Neural cell (in vitro differentiated cells): ENCODE results near the gene SCUBE2. TPM values are rescaled to one million over a fixed set of nuclear protein-coding genes. Genes with fewer than 3 reads are reported as not detected.

Source experiments
- H2AFZ ChIP-seq: fragments of 200-600, 300-800 bp; sonication (generic), shearing (Covaris generic); 2 replicates; pipeline ENCODE4 v1.6.0; 2014; ENCODE audit warnings: low read depth, mild to moderate bottlenecking, antibody characterized with exemption, low read length, moderate library complexity
- H3F3A ChIP-seq: fragments of 200-600 bp; shearing (Covaris generic); 2 replicates; pipeline ENCODE4 v1.6.1; 2016; ENCODE audit warnings: mild to moderate bottlenecking, moderate library complexity, mixed read lengths, antibody characterized with exemption, low read length; ENCODE audit not compliant: insufficient read depth, poor library complexity, severe bottlenecking
- H3K27ac ChIP-seq: fragments of 200-600, 300-800 bp; sonication (generic), shearing (Covaris generic); 2 replicates; pipeline ENCODE4 v1.5.1; 2014; ENCODE audit warnings: mild to moderate bottlenecking, low read length, moderate library complexity
- H3K27me3 ChIP-seq: fragments of 300-800, 200-600 bp; sonication (generic), shearing (Covaris generic); 2 replicates; pipeline ENCODE4 v1.6.0; 2014; ENCODE audit warnings: mild to moderate bottlenecking, low read depth, low read length, moderate library complexity; ENCODE audit not compliant: insufficient read depth
- H3K36me3 ChIP-seq: fragments of 300-800, 200-600 bp; sonication (generic), shearing (Covaris generic); 2 replicates; pipeline ENCODE4 v1.5.1; 2014; ENCODE audit warnings: mild to moderate bottlenecking, antibody characterized with exemption, low read length, moderate library complexity; ENCODE audit not compliant: insufficient read depth
- H3K4me2 ChIP-seq: fragments of 300-800, 200-600 bp; sonication (generic), shearing (Covaris generic); 2 replicates; pipeline ENCODE4 v1.6.0; 2014; ENCODE audit warnings: mild to moderate bottlenecking, low read length
- H3K4me3 ChIP-seq: fragments of 300-800, 200-600 bp; sonication (generic), shearing (Covaris generic); 2 replicates; pipeline ENCODE4 v1.5.1; 2014; ENCODE audit warnings: mild to moderate bottlenecking, low read length, moderate library complexity
- H3K79me2 ChIP-seq: fragments of 200-600 bp; shearing (Covaris generic); replicated peaks from 2 replicates; pipeline ENCODE4 v1.6.0; 2014; ENCODE audit warnings: mild to moderate bottlenecking, low read length, moderate library complexity; ENCODE audit not compliant: insufficient read depth
- H3K9ac ChIP-seq: fragments of 300-800, 200-600 bp; sonication (generic), shearing (Covaris generic); 2 replicates; pipeline ENCODE4 v1.6.1; 2016; ENCODE audit warnings: mild to moderate bottlenecking, low read length, mixed read lengths
- H3K9me2 ChIP-seq: fragments of 200-600 bp; shearing (Covaris generic); 2 replicates; pipeline ENCODE4 v1.6.1; 2016; ENCODE audit warnings: mild to moderate bottlenecking, low read length, mixed read lengths; ENCODE audit not compliant: insufficient read depth
- H3K9me3 ChIP-seq: fragments of 200-600, 300-800 bp; sonication (generic), shearing (Covaris generic); 2 replicates; pipeline ENCODE4 v1.6.1; 2016; ENCODE audit warnings: mild to moderate bottlenecking, mixed run types, low read length, moderate library complexity, mixed read lengths
- H4K20me1 ChIP-seq: fragments of 200-600 bp; shearing (Covaris generic); 2 replicates; pipeline ENCODE4 v1.6.1; 2016; ENCODE audit warnings: mild to moderate bottlenecking, mixed run types; ENCODE audit not compliant: insufficient read depth
- EP300 ChIP-seq: fragments of 450-650 bp; conservative IDR thresholded peaks from 2 replicates; pipeline ENCODE4 v1.6.1; 2014; ENCODE audit warnings: antibody characterized with exemption, mild to moderate bottlenecking, moderate library complexity; ENCODE audit not compliant: poor library complexity, severe bottlenecking
- EZH2 ChIP-seq: fragments of 200-600, 300-800 bp; shearing (Covaris generic), sonication (generic); IDR thresholded peaks from 2 replicates; pipeline ENCODE4 v1.6.1; 2014; ENCODE audit warnings: antibody characterized with exemption, low read length, borderline replicate concordance, mild to moderate bottlenecking; ENCODE audit not compliant: insufficient read depth, poor library complexity, severe bottlenecking
- MXI1 ChIP-seq: fragments of 450-650 bp; conservative IDR thresholded peaks from 2 replicates; pipeline ENCODE4 v1.6.1; 2014; ENCODE audit warnings: antibody characterized with exemption, mild to moderate bottlenecking; ENCODE audit not compliant: poor library complexity, severe bottlenecking
- POLR2AphosphoS5 ChIP-seq: IDR thresholded peaks from 2 replicates; pipeline ENCODE4 v1.6.1; 2012
- RAD21 ChIP-seq: fragments of 450-650 bp; conservative IDR thresholded peaks from 2 replicates; pipeline ENCODE4 v1.6.1; 2014; ENCODE audit warnings: antibody characterized with exemption, mild to moderate bottlenecking, moderate library complexity
- SMC3 ChIP-seq: fragments of 450-650 bp; conservative IDR thresholded peaks from 2 replicates; pipeline ENCODE4 v1.6.1; 2014; ENCODE audit warnings: antibody characterized with exemption, mild to moderate bottlenecking, moderate library complexity; ENCODE audit not compliant: poor library complexity
- TAF1 ChIP-seq: IDR thresholded peaks from 2 replicates; pipeline ENCODE4 v1.6.1; 2012; ENCODE audit warnings: low read depth
- polyA plus RNA-seq: library from polyadenylated mRNA; depleted of rRNA; stranded (reverse); fragments of >200 nt; gene quantifications from 2 replicates; pipeline ENCODE4 v1.2.3, GENCODE V29; 2014
- TF ChIP-seq, protein P1 (sequence below): IDR thresholded peaks from 2 replicates; pipeline ENCODE4 v1.6.1; 2012; ENCODE audit warnings: borderline replicate concordance
- TF ChIP-seq, protein P2 (sequence below): fragments of 450-650 bp; IDR thresholded peaks from 2 replicates; pipeline ENCODE4 v1.5.1; 2014; ENCODE audit warnings: antibody characterized with exemption, mild to moderate bottlenecking, moderate library complexity; ENCODE audit not compliant: poor library complexity, severe bottlenecking

The SCUBE2 gene
- polyA plus RNA-seq, 1 donor from 2014 or later = 2.6 TPM

DNA sequence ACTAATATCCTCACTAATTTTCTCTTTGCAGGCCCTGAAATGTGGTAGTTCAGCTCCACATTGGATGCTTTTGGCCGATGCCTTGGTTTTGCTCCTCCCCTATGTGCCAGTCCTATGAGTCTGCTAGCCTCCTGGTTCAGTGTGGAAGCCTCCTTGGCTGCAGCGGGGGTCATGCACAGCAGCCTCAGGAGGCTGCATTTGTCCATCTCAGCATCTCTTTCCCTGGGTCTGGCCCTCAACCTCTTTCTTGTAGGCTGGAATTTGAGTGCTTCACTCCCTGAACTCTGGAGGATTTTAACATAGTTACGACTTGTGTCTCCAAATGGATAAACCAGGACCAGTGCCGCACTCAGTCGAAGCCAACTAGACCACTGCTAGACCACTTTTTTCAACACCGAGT lies 34.9 kb downstream of the SCUBE2 start:
- Histone ChIP-seq H3K9me2 (no peaks in the 10 kb centered on the region), H3K36me3 (no peaks in the 10 kb centered on the region), H3K79me2 (no peaks in the 10 kb centered on the region), H3F3A (no peaks in the 10 kb centered on the region), H3K9me3 (no peaks in the 10 kb centered on the region), H4K20me1 (no peaks in the 10 kb centered on the region), H3K27ac (no peak overlapping the region), H3K4me3 (no peak overlapping the region), H2AFZ (no peak overlapping the region), H3K4me2 (no peak overlapping the region), H3K9ac (no peak overlapping the region), H3K27me3 (no peaks in the 10 kb centered on the region)
- TF ChIP-seq EP300 = no peak
- no peak for TF ChIP-seq SMC3
- TF ChIP-seq, protein P1, sequence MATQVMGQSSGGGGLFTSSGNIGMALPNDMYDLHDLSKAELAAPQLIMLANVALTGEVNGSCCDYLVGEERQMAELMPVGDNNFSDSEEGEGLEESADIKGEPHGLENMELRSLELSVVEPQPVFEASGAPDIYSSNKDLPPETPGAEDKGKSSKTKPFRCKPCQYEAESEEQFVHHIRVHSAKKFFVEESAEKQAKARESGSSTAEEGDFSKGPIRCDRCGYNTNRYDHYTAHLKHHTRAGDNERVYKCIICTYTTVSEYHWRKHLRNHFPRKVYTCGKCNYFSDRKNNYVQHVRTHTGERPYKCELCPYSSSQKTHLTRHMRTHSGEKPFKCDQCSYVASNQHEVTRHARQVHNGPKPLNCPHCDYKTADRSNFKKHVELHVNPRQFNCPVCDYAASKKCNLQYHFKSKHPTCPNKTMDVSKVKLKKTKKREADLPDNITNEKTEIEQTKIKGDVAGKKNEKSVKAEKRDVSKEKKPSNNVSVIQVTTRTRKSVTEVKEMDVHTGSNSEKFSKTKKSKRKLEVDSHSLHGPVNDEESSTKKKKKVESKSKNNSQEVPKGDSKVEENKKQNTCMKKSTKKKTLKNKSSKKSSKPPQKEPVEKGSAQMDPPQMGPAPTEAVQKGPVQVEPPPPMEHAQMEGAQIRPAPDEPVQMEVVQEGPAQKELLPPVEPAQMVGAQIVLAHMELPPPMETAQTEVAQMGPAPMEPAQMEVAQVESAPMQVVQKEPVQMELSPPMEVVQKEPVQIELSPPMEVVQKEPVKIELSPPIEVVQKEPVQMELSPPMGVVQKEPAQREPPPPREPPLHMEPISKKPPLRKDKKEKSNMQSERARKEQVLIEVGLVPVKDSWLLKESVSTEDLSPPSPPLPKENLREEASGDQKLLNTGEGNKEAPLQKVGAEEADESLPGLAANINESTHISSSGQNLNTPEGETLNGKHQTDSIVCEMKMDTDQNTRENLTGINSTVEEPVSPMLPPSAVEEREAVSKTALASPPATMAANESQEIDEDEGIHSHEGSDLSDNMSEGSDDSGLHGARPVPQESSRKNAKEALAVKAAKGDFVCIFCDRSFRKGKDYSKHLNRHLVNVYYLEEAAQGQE = no peak
- TF ChIP-seq EZH2 = no peak
- TF ChIP-seq TAF1 = no peak
- TF ChIP-seq, protein P2, sequence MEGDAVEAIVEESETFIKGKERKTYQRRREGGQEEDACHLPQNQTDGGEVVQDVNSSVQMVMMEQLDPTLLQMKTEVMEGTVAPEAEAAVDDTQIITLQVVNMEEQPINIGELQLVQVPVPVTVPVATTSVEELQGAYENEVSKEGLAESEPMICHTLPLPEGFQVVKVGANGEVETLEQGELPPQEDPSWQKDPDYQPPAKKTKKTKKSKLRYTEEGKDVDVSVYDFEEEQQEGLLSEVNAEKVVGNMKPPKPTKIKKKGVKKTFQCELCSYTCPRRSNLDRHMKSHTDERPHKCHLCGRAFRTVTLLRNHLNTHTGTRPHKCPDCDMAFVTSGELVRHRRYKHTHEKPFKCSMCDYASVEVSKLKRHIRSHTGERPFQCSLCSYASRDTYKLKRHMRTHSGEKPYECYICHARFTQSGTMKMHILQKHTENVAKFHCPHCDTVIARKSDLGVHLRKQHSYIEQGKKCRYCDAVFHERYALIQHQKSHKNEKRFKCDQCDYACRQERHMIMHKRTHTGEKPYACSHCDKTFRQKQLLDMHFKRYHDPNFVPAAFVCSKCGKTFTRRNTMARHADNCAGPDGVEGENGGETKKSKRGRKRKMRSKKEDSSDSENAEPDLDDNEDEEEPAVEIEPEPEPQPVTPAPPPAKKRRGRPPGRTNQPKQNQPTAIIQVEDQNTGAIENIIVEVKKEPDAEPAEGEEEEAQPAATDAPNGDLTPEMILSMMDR = no peak
- no peak for TF ChIP-seq RAD21
- no peak for TF ChIP-seq MXI1
- TF ChIP-seq POLR2AphosphoS5 = no peak

DNA sequence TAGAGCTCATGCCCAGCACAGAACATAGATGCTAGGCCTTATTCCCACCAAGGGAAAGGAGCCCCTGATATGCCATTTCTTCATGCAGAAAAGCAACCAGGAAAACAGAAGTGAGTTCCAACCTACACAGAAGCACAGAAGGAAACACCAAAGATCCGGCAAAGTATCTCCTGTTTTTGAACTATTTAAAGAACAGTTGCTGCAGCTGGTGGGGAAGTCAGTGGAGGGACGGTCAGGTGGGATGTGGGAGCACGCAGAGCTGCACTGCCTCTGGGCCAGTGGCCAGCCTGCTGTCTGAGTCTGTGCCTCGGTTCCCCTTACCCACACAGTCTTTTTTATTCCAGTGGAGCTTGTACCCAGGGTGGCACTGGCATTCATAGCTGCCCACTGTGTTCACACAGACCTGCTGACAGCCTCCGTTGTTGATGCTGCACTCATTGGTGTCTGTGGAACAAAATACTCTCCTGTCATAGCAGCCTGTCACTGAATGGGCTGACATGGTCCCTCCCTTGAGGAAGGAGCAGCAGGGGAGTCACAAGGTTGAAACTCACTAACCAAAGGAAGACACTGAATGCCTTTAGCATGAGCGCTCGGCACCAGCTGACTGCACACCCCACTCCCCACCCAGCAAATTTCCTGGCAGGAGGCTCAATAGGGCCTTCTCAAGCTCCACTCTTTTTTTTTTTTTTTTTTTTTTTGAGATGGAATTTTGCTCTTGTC lies 37.9 kb downstream of the SCUBE2 start:
- Histone ChIP-seq H3K27ac (no peak overlapping the region), H3K27me3 (no peaks in the 10 kb centered on the region), H3K9ac (no peak overlapping the region), H3K36me3 (no peaks in the 10 kb centered on the region), H3K9me3 (no peaks in the 10 kb centered on the region), H2AFZ (no peak overlapping the region), H3K79me2 (no peaks in the 10 kb centered on the region), H3K4me2 (no peak overlapping the region), H4K20me1 (no peaks in the 10 kb centered on the region), H3K4me3 (no peak overlapping the region), H3F3A (no peaks in the 10 kb centered on the region), H3K9me2 (no peaks in the 10 kb centered on the region)
- TF ChIP-seq EZH2 (no peak), SMC3 (no peak), TAF1 (no peak), EP300 (no peak), MXI1 (no peak), POLR2AphosphoS5 (no peak), RAD21 (no peak)
- TF ChIP-seq, protein P1 = no peak
